Stomach (tissue), 9 donors: Measurements from ENCODE around the gene PERM1. TPM values are rescaled to one million over a fixed set of nuclear protein-coding genes. Genes with fewer than 3 reads are reported as not detected.
"Not testable (repeated sequence)": the region's sequence is repeated elsewhere in the genome, so short reads cannot be mapped to it uniquely, and the experiment has no call there.

ENCODE experiments used
- DNase-seq, 2 donors: peaks; one replicate each; pipeline versions ENCODE4 v3.0.0 to v3.0.0-alpha.2; 2013 to 2019
- H3K27ac ChIP-seq, 5 donors: fragments of 200-600 bp in 4 of 5; sonication (generic) in 4 of 5; one replicate each; pipeline ENCODE4 v1.5.1; 2013 to 2019; ENCODE audit warnings: mild to moderate bottlenecking in 1 of 5, moderate library complexity in 1 of 5
- H3K27me3 ChIP-seq, 3 donors: fragments of 200-600 bp; sonication (generic); one replicate each; pipeline ENCODE4 v1.5.1; 2017 to 2019; ENCODE audit warnings: mixed run types in 1 of 3
- H3K36me3 ChIP-seq, 4 donors: fragments of 200-600 bp; sonication (generic); 1 replicate in 3 of 4; 2 replicates in 1 of 4; pipeline ENCODE4 v1.5.1; 2016 to 2019
- H3K4me1 ChIP-seq, 4 donors: fragments of 200-600 bp; sonication (generic); one replicate each; pipeline ENCODE4 v1.5.1; 2016 to 2019
- H3K4me3 ChIP-seq, 4 donors: fragments of 200-600 bp; sonication (generic) in 3 of 4; one replicate each; pipeline ENCODE4 v1.5.1; 2016 to 2019; ENCODE audit warnings: mild to moderate bottlenecking in 1 of 4
- H3K9me3 ChIP-seq, 4 donors: fragments of 200-600 bp; sonication (generic); one replicate each; pipeline ENCODE4 v1.5.1; 2016 to 2019
- EP300 ChIP-seq: sonication (generic); formaldehyde crosslinking; IDR thresholded peaks from one replicate; pipeline ENCODE4 v1.6.1; 2017; ENCODE audit warnings: antibody characterized with exemption
- POLR2A ChIP-seq, 4 donors: fragments of 450-650 bp; IDR thresholded peaks; one replicate each; pipeline ENCODE4 v1.6.1; 2016; ENCODE audit warnings: antibody characterized with exemption in 4 of 4, control low read depth in 2 of 4, mild to moderate bottlenecking in 1 of 4, moderate library complexity in 1 of 4
- POLR2AphosphoS5 ChIP-seq, 3 donors: sonication (generic); formaldehyde crosslinking; IDR thresholded peaks; one replicate each; pipeline ENCODE4 v1.6.1; 2016; ENCODE audit warnings: antibody characterized with exemption in 3 of 3
- WGBS, 5 donors: extraction: QIAGEN DNeasy Blood & Tissue Kit in 3 of 5; methylation state at CpG; one replicate each; pipeline versions ENCODE4 v1.1.5 to v1.1.7; 2013 to 2018; 5-methylcytosine and 5-hydroxymethylcytosine counted together
- intact Hi-C: fragments of 100-400 bp; cut with DNase I; formaldehyde crosslinking; loops from one replicate; pipeline ENCODE4 v1.15.1; 2023; ENCODE audit warnings: low total_unique reads
- polyA plus RNA-seq, 3 donors: library from polyadenylated mRNA; stranded (reverse); fragments of 200-250 nt; gene quantifications; one replicate each; pipeline ENCODE4 v1.2.3, GENCODE V29; 2013
- total RNA-seq, 5 donors: library from RNA; depleted of rRNA; stranded (reverse); fragments of >200 nt; gene quantifications; one replicate each; pipeline versions ENCODE4 v1.1.0 to v1.2.3, GENCODE V29; 2014 to 2016
- TF ChIP-seq, protein P1 (sequence below), 7 experiments: fragments of 450-650 bp in 4 of 7; fragments of 200-600 bp in 3 of 7; sonication (generic) in 3 of 7; IDR thresholded peaks; one replicate each; pipeline ENCODE4 v1.5.1; 2016 to 2019; ENCODE audit warnings: antibody characterized with exemption in 7 of 7, control low read depth in 2 of 7, mild to moderate bottlenecking in 1 of 7
- donor health status: healthy with polysubstance abuse.
- donor health status: Bipolar disorder and iron deficiency.
- donor health status: healthy.

Gene PERM1
- total and polyA plus RNA-seq, 8 donors, result 0.37 to 0.88 (median 0.45) TPM; not detected in 4

DNA sequence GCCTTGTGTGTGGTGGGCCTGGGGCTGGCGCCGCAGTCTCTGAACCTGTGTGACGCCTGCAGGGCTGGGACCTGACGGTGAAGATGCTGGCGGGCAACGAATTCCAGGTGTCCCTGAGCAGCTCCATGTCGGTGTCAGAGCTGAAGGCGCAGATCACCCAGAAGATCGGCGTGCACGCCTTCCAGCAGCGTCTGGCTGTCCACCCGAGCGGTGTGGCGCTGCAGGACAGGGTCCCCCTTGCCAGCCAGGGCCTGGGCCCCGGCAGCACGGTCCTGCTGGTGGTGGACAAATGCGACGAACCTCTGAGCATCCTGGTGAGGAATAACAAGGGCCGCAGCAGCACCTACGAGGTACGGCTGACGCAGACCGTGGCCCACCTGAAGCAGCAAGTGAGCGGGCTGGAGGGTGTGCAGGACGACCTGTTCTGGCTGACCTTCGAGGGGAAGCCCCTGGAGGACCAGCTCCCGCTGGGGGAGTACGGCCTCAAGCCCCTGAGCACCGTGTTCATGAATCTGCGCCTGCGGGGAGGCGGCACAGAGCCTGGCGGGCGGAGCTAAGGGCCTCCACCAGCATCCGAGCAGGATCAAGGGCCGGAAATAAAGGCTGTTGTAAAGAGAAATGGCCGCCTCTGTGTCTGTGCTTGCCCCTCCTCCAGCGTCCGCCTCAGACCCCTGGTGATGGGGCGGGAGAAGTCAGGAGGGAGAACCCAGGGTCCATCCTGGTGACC is 32.2 kb upstream of the PERM1 start:
- Histone ChIP-seq H3K27ac (peak overlapping the region; percentile 82 to 94 (median 91)), H3K4me3 (peak overlapping the region; percentile 55 to 64 (median 61)), H3K36me3 (no peaks in the 10 kb centered on the region), H3K4me1 (peaks cover 9 to 39% (median 22%) of the 10 kb centered on the region in 4 donors), H3K9me3 (no peaks in the 10 kb centered on the region), H3K27me3 (no peaks in the 10 kb centered on the region)
- TF ChIP-seq POLR2AphosphoS5 (IDR thresholded peaks at IDR 0.05) (no peak), POLR2A (IDR thresholded peaks at IDR 0.05) (no peak), EP300 (no peak)
- TF ChIP-seq, protein P1, sequence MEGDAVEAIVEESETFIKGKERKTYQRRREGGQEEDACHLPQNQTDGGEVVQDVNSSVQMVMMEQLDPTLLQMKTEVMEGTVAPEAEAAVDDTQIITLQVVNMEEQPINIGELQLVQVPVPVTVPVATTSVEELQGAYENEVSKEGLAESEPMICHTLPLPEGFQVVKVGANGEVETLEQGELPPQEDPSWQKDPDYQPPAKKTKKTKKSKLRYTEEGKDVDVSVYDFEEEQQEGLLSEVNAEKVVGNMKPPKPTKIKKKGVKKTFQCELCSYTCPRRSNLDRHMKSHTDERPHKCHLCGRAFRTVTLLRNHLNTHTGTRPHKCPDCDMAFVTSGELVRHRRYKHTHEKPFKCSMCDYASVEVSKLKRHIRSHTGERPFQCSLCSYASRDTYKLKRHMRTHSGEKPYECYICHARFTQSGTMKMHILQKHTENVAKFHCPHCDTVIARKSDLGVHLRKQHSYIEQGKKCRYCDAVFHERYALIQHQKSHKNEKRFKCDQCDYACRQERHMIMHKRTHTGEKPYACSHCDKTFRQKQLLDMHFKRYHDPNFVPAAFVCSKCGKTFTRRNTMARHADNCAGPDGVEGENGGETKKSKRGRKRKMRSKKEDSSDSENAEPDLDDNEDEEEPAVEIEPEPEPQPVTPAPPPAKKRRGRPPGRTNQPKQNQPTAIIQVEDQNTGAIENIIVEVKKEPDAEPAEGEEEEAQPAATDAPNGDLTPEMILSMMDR (IDR thresholded peaks at IDR 0.05), result no peak
- DNase-seq, result peak; percentile 38 to 67
- intact Hi-C loops, result no loop called here
- 51 to 68% (median 66%) methylated on average over 21 to 41 of the region's 41 CpGs for WGBS, 5 donors

DNA sequence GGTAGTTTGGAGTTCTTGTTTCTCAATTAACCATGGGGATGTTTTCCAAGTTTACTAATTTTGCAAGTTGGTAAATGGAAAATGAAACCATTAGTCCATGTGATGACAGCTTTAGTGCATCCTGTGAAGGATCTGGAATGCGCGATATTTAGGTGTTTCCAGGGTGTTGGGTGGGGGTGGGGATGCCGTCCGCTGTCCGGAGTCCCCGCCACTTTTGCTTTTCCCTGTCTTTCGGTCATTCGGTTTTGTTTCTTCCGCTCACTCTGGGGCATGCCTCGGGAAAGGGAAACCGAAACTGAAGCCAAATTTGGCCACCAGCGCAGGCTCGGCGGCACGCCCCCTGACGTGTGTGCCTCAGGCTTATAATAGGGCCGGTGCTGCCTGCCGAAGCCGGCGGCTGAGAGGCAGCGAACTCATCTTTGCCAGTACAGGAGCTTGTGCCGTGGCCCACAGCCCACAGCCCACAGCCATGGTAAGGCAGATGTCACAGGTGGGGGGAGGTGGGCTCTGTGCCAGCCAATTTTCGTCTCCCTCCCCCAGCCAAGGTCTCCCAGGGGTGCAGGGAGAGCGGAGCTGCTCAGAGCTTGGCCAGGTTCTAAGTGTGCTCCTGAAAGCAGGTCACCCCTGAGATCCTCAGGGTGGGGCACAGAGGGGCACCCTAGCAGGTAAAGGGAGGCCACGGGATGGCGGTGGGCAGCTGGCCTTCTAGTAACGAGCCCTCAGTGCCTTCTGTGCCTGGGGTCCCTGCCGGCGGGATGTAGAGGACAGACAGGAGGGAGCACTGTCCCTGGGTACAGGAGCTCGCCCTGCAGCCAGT is 31.4 kb upstream of the PERM1 start, which contains the start of gene ISG15:
Gene ISG15, plus strand, starts transcription at position 393 of the 817 bp plus-strand sequence. Its CDS starts 77 bp downstream, at position 470.
- TF ChIP-seq POLR2A (IDR thresholded peaks at IDR 0.05) (peak in 1 of 4 donors; percentile 61), EP300 (no peak), POLR2AphosphoS5 (IDR thresholded peaks at IDR 0.05) (peak; percentile 86 to 95 (median 93))
- TF ChIP-seq, protein P1 (IDR thresholded peaks at IDR 0.05), result no peak
- Histone ChIP-seq H3K27me3 (no peaks in the 10 kb centered on the region), H3K27ac (peak within 1 kb of the TSS; percentile 82 to 94 (median 91)), H3K4me3 (peak within 1 kb of the TSS; percentile 55 to 64 (median 61)), H3K4me1 (peaks cover 9 to 33% (median 20%) of the 10 kb centered on the region in 4 donors), H3K9me3 (no peaks in the 10 kb centered on the region), H3K36me3 (no peaks in the 10 kb centered on the region)
- DNase-seq, result peak; percentile 93 to 97
- intact Hi-C loops, result no loop called here
- WGBS, 5 donors, result 0 to 6% (median 3%) methylated on average over 24 to 30 of the region's 30 CpGs

DNA sequence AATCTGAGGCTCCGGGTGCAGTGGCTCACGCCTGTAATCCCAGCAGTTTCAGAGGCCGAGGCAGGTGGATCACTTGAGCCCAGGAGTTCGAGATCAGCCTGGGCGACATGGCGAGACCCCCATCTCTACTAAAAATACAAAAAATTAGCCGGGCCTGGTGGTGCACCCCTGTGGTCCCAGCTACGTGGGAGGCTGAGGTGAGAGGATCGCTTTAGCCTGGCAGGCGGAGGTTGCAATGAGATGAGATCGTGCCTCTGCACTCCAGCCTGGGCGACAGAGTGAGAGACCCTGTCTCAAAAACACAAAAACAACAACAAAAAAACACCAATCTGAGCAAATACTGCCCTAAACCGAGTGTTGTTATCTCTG is 30.8 kb upstream of the PERM1 start:
- H3K27me3 ChIP-seq, H3K9me3 ChIP-seq, DNase-seq, intact Hi-C loops, H3K36me3 ChIP-seq: not testable (repeated sequence)
- Histone ChIP-seq H3K27ac (peak overlapping the region in 4 of 5 donors; percentile 82 to 94 (median 92)), H3K4me3 (peak overlapping the region; percentile 55 to 64 (median 61)), H3K4me1 (peaks cover 9 to 33% (median 20%) of the 10 kb centered on the region in 4 donors)
- 51 to 63% (median 57%) methylated on average over 13 of the region's 13 CpGs for WGBS, 5 donors

DNA sequence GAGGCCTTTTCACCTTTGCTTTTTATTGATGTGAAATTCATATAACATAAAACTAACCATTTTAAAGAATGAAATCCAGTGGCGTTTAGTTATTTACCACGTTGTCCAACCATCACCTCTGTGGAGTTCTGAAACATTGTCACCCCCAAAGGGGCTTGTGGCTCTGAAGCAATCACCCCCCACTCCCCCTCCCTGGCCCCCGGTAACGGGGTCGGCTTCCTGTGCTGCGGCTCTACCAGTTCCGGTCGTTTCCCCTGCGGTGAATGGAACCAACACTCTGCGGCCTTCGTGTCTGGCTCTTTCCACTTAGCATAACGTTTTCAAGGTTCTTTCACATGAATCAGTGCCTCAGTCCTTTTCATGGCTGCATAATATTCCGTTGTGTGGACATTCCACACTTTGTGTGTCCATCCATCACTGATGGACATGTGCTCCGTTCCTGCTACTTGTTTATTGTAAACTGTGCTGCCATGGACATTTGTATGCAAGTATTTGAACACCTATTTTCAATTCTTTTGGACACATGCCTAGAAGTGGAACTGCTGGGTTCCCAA is 29.6 kb upstream of the PERM1 start:
- intact Hi-C loops, result no loop called here
- H3K4me3 ChIP-seq, result no peak overlapping the region
- no peak for TF ChIP-seq POLR2AphosphoS5 (IDR thresholded peaks at IDR 0.05)
- no peak for TF ChIP-seq POLR2A (IDR thresholded peaks at IDR 0.05)
- TF ChIP-seq EP300, result no peak
- TF ChIP-seq, protein P1 (IDR thresholded peaks at IDR 0.05), result no peak
- no peaks in the 10 kb centered on the region for H3K36me3 ChIP-seq
- no peaks in the 10 kb centered on the region for H3K9me3 ChIP-seq
- DNase-seq, result no peak
- no peak overlapping the region for H3K27ac ChIP-seq
- WGBS, 5 donors, result 76 to 82% (median 79%) methylated on average over 14 of the region's 14 CpGs
- peaks cover 0 to 2% (median 0%) of the 10 kb centered on the region in 3 donors for H3K27me3 ChIP-seq
- H3K4me1 ChIP-seq, result peaks cover 9 to 33% (median 20%) of the 10 kb centered on the region in 4 donors

DNA sequence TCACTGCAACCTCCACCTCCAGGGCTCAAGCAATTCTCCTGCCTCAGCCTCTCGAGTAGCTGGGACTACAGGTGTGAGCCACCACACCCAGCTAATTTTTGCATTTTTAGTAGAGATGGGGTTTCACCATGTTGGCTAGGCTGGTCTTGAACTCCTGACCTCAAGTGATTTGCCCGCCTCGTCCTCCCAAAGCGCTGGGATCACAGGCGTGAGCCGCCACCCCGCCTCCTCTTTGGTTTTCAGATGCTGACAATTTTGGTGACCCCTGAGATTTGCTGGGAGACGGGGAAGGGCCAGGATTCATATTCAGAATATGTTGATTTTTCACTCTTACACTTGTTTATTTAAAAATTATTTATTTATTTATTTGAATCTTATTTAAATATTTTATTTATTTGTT is 28.2 kb upstream of the PERM1 start:
- H3K27ac ChIP-seq, H3K36me3 ChIP-seq, DNase-seq, H3K4me3 ChIP-seq, H3K9me3 ChIP-seq, intact Hi-C loops: not testable (repeated sequence)
- Histone ChIP-seq H3K27me3 (peaks cover 0 to 16% (median 0%) of the 10 kb centered on the region in 3 donors), H3K4me1 (peaks cover 20 to 42% (median 32%) of the 10 kb centered on the region in 4 donors)
- WGBS, 5 donors, result 88 to 94% (median 92%) methylated on average over 8 of the region's 8 CpGs
